Stimulated activated CD8-positive, alpha-beta memory T cell treated with anti-CD3 and anti-CD28 coated beads, Interleukin-12 subunit alpha, Interleukin-12 subunit beta, amount 100 ng/mL, for 4 hours (primary cell): ENCODE data around the gene RAB3IL1.

Experiments
- DNase-seq: peaks from one replicate; pipeline ENCODE4 v3.0.0-alpha.2; 2020; ENCODE audit warnings: low read depth

RAB3IL1 gene

GRCh38 chr11:61918938-61919704 is 1.8 kb upstream of the RAB3IL1 start:
- no peak for DNase-seq

GRCh38 chr11:61918251-61918937 is 1.0 kb upstream of the RAB3IL1 start:
- DNase-seq = no peak

GRCh38 chr11:61916737-61917333 is 531 bp downstream of the RAB3IL1 start:
- DNase-seq = no peak

- no peak for DNase-seq
These were observed 2.7 kb downstream of the RAB3IL1 start for GRCh38 chr11:61914471-61915171.

- DNase-seq = no peak
These were observed 3.5 kb downstream of the RAB3IL1 start for GRCh38 chr11:61913699-61914395.

GRCh38 chr11:61912991-61913698 is 4.2 kb downstream of the RAB3IL1 start:
- DNase-seq = no peak

GRCh38 chr11:61912530-61912898 is 4.9 kb downstream of the RAB3IL1 start:
- no peak for DNase-seq

GRCh38 chr11:61911701-61912529 is 5.5 kb downstream of the RAB3IL1 start:
- DNase-seq = no peak

GRCh38 chr11:61911128-61911700 is 6.2 kb downstream of the RAB3IL1 start:
- no peak for DNase-seq

- no peak for DNase-seq
These were observed 6.9 kb downstream of the RAB3IL1 start for GRCh38 chr11:61910187-61911127.

- DNase-seq = no peak
These were observed 8.5 kb downstream of the RAB3IL1 start for GRCh38 chr11:61908730-61909316.

- DNase-seq = no peak
These were observed 9.3 kb downstream of the RAB3IL1 start for GRCh38 chr11:61907871-61908729.

GRCh38 chr11:61907282-61907681 is 10.1 kb downstream of the RAB3IL1 start:
- no peak for DNase-seq

GRCh38 chr11:61906522-61906909 is 10.8 kb downstream of the RAB3IL1 start:
- DNase-seq = no peak

- DNase-seq = no peak
These were observed 11.4 kb downstream of the RAB3IL1 start for GRCh38 chr11:61905801-61906521.

GRCh38 chr11:61905067-61905696 is 12.2 kb downstream of the RAB3IL1 start:
- DNase-seq = no peak
